ENCODE results near the gene SENP6.

DNA sequence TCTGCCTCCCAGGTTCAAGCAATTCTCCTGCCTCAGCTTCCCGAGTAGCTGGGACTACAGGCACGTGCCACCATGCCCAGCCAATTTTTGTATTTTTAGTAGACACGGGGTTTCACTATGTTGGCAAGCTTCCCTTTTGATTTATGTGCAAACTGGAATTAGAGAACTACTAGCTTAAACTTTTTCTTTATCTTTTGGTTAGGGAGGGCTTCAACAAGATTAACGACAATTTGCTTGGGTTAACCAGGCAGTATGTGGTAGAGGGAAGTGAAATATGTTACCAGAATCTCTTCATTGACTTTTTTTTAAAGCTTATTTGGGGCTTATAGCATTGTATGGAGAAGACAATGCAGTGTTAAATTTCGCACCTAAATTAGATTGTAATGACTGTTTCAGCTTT is 156.4 kb downstream of the SENP6 start:
- TF ChIP-seq, protein P1, sequence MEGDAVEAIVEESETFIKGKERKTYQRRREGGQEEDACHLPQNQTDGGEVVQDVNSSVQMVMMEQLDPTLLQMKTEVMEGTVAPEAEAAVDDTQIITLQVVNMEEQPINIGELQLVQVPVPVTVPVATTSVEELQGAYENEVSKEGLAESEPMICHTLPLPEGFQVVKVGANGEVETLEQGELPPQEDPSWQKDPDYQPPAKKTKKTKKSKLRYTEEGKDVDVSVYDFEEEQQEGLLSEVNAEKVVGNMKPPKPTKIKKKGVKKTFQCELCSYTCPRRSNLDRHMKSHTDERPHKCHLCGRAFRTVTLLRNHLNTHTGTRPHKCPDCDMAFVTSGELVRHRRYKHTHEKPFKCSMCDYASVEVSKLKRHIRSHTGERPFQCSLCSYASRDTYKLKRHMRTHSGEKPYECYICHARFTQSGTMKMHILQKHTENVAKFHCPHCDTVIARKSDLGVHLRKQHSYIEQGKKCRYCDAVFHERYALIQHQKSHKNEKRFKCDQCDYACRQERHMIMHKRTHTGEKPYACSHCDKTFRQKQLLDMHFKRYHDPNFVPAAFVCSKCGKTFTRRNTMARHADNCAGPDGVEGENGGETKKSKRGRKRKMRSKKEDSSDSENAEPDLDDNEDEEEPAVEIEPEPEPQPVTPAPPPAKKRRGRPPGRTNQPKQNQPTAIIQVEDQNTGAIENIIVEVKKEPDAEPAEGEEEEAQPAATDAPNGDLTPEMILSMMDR (conservative IDR thresholded peaks at IDR 0.05; ENCODE audit: low read length) = no peak
- TF ChIP-seq EZH2phosphoT487 (IDR thresholded peaks at IDR 0.05; ENCODE audit: borderline replicate concordance) = no peak

Data from Loucy (cell line).